ENCODE data around the gene GRIA3.

- TF ChIP-seq CTCF (conservative IDR thresholded peaks at IDR 0.05 in 1 of 2, IDR thresholded peaks at IDR 0.05 in 1 of 2; ENCODE audit: low read depth in 1 of 2, low read length in 2 of 2) (no peak), EZH2 (IDR thresholded peaks at IDR 0.05; ENCODE audit: low read length, missing control alignments) (no peak)
These were observed 136.5 kb downstream of the GRIA3 start for GRCh38 chrX:123320622-123321021.

All from fibroblast of lung (primary cell).